Activated naive CD8-positive, alpha-beta T cell treated with anti-CD3 and anti-CD28 coated beads, Interleukin-2, amount 10 ng/mL, durations not matched to agents 7 days and 5 days (primary cell): ENCODE results near the gene AFF4. TPM values are rescaled to one million over a fixed set of nuclear protein-coding genes. Genes with fewer than 3 reads are reported as not detected.
A peak's percentile ranks its signal among the peaks of the same experiment; 100 is the strongest.

Source experiments
- ATAC-seq: fragments of 150-1000 bp; cut with Tn5 transposase; one replicate; pipeline ENCODE4 v1.10.0; 2021; ENCODE audit warnings: low read depth, moderate library complexity
- POLR2A ChIA-PET: fragments of 350-600 bp; sonication (Branson Sonifier 250); formaldehyde crosslinking; loops from one replicate; lab custom pipeline; 2021; ENCODE audit warnings: antibody characterized with exemption; lab: Charles Lee
- DNase-seq: peaks from one replicate; pipeline ENCODE4 v3.0.0; 2021
- H3K27ac Mint-ChIP-seq: one replicate; pipeline ENCODE4 v1.8.0; 2022; ENCODE audit warnings: mild to moderate bottlenecking, mixed read lengths
- H3K27me3 Mint-ChIP-seq: one replicate; pipeline ENCODE4 v1.8.0; 2022; ENCODE audit warnings: mild to moderate bottlenecking, moderate library complexity, mixed read lengths
- H3K36me3 Mint-ChIP-seq: one replicate; pipeline ENCODE4 v1.8.0; 2021; ENCODE audit warnings: mild to moderate bottlenecking, mixed read lengths
- H3K4me1 Mint-ChIP-seq: one replicate; pipeline ENCODE4 v1.8.0; 2021; ENCODE audit warnings: mixed read lengths
- H3K4me3 Mint-ChIP-seq: one replicate; pipeline ENCODE4 v1.8.0; 2022; ENCODE audit warnings: mild to moderate bottlenecking, moderate library complexity, mixed read lengths
- H3K9me3 Mint-ChIP-seq: one replicate; pipeline ENCODE4 v1.8.0; 2021; ENCODE audit warnings: mixed read lengths
- total RNA-seq, 2 experiments: library from RNA; stranded (reverse); gene quantifications; one replicate each; pipeline ENCODE4 v1.2.3, GENCODE V29; 2021

Gene AFF4
- total RNA-seq, 2 experiments from 2014 or later = 40.3 to 42.1 TPM

GRCh38 chr5:132834057-132834456 lies 129.4 kb downstream of the AFF4 start:
- no peak overlapping the region for H3K4me3 Mint-ChIP-seq
- H3K9me3 Mint-ChIP-seq = no peaks in the 10 kb centered on the region
- POLR2A ChIA-PET = no interaction called here
- no peaks in the 10 kb centered on the region for H3K36me3 Mint-ChIP-seq
- no peak for ATAC-seq
- no peak for DNase-seq
- peaks cover 17% of the 10 kb centered on the region for H3K27me3 Mint-ChIP-seq
- peaks cover 6% of the 10 kb centered on the region for H3K4me1 Mint-ChIP-seq
- no peak overlapping the region for H3K27ac Mint-ChIP-seq

GRCh38 chr5:132832612-132833011 lies 130.8 kb downstream of the AFF4 start:
- H3K27me3 Mint-ChIP-seq = peaks cover 30% of the 10 kb centered on the region
- no peaks in the 10 kb centered on the region for H3K9me3 Mint-ChIP-seq
- H3K4me3 Mint-ChIP-seq = peak overlapping the region; percentile 4
- ATAC-seq (no peak), DNase-seq (no peak)
- POLR2A ChIA-PET = no interaction called here
- no peaks in the 10 kb centered on the region for H3K36me3 Mint-ChIP-seq
- no peak overlapping the region for H3K27ac Mint-ChIP-seq
- H3K4me1 Mint-ChIP-seq = peaks cover 6% of the 10 kb centered on the region

- Mint-ChIP-seq H3K27ac (peak overlapping the region; percentile 60), H3K9me3 (no peaks in the 10 kb centered on the region), H3K36me3 (peaks cover 2% of the 10 kb centered on the region), H3K4me3 (peak overlapping the region; percentile 75), H3K4me1 (peaks cover 9% of the 10 kb centered on the region), H3K27me3 (peaks cover 40% of the 10 kb centered on the region)
- DNase-seq = no peak
- ATAC-seq = no peak
- POLR2A ChIA-PET = no interaction called here
Measured at GRCh38 chr5:132831095-132831860, 132.2 kb downstream of the AFF4 start.

GRCh38 chr5:132830436-132831094 lies 132.9 kb downstream of the AFF4 start, which contains the start of gene SHROOM1:
Gene SHROOM1, minus strand, starts transcription at chr5:132830647. Its CDS starts 4,507 bp downstream, at chr5:132826140.
- Mint-ChIP-seq H3K27me3 (peaks cover 40% of the 10 kb centered on the region), H3K4me3 (peak within 1 kb of the TSS; percentile 91), H3K27ac (peak within 1 kb of the TSS; percentile 69), H3K36me3 (peaks cover 2% of the 10 kb centered on the region), H3K4me1 (peaks cover 9% of the 10 kb centered on the region), H3K9me3 (no peaks in the 10 kb centered on the region)
- peak; percentile 27 for ATAC-seq
- DNase-seq = no peak
- POLR2A ChIA-PET = interaction anchor here (1.5 kb wide), 1 partner anchor 17 kb away, joined by 3 read pairs; the partner anchor contains the start of gene SOWAHA

- POLR2A ChIA-PET = interaction anchor here (0.5 to 1.5 kb wide), 2 partner anchors 16 to 132 kb away, joined by 3 read pairs; partner anchors contain the start of gene SOWAHA
- Mint-ChIP-seq H3K4me3 (peak overlapping the region; percentile 91), H3K27ac (peak overlapping the region; percentile 69), H3K27me3 (peaks cover 40% of the 10 kb centered on the region), H3K9me3 (no peaks in the 10 kb centered on the region), H3K36me3 (peaks cover 2% of the 10 kb centered on the region), H3K4me1 (peaks cover 9% of the 10 kb centered on the region)
- peak; percentile 83 for ATAC-seq
- peak; percentile 85 for DNase-seq
Measured at GRCh38 chr5:132829742-132830435, 133.5 kb downstream of the AFF4 start.

- no peaks in the 10 kb centered on the region for H3K9me3 Mint-ChIP-seq
- H3K4me1 Mint-ChIP-seq = peaks cover 14% of the 10 kb centered on the region
- peaks cover 40% of the 10 kb centered on the region for H3K27me3 Mint-ChIP-seq
- peak overlapping the region; percentile 16 for H3K27ac Mint-ChIP-seq
- POLR2A ChIA-PET = interaction anchor here (0.5 to 1.7 kb wide), 3 partner anchors 15 to 222 kb away, joined by 3 to 5 read pairs (median 3); partner anchors contain the start of genes HSPA4 and SOWAHA
- DNase-seq (no peak), ATAC-seq (no peak)
- peak overlapping the region; percentile 91 for H3K4me3 Mint-ChIP-seq
- H3K36me3 Mint-ChIP-seq = peaks cover 2% of the 10 kb centered on the region
Measured at GRCh38 chr5:132828846-132829494, 134.5 kb downstream of the AFF4 start.

GRCh38 chr5:132827943-132828673 lies 135.3 kb downstream of the AFF4 start:
- Mint-ChIP-seq H3K27me3 (peaks cover 45% of the 10 kb centered on the region), H3K4me1 (peaks cover 20% of the 10 kb centered on the region), H3K27ac (no peak overlapping the region), H3K36me3 (peaks cover 2% of the 10 kb centered on the region), H3K9me3 (no peaks in the 10 kb centered on the region), H3K4me3 (no peak overlapping the region)
- ATAC-seq (no peak), DNase-seq (no peak)
- POLR2A ChIA-PET = interaction anchor here (1.7 kb wide), 1 partner anchor 223 kb away, joined by 5 read pairs; the partner anchor contains the start of gene HSPA4

- Mint-ChIP-seq H3K36me3 (peaks cover 2% of the 10 kb centered on the region), H3K27me3 (peaks cover 45% of the 10 kb centered on the region), H3K4me1 (peaks cover 20% of the 10 kb centered on the region), H3K4me3 (peak overlapping the region; percentile 67), H3K27ac (no peak overlapping the region), H3K9me3 (no peaks in the 10 kb centered on the region)
- ATAC-seq (no peak), DNase-seq (no peak)
- POLR2A ChIA-PET = interaction anchor here (1.4 kb wide), 1 partner anchor 49 kb away, joined by 3 read pairs; the partner anchor contains the start of gene SEPTIN8
Measured at GRCh38 chr5:132826424-132827082, 136.9 kb downstream of the AFF4 start.

- DNase-seq (no peak), ATAC-seq (peak; percentile 41)
- Mint-ChIP-seq H3K27ac (no peak overlapping the region), H3K4me3 (peak overlapping the region; percentile 67), H3K9me3 (no peaks in the 10 kb centered on the region), H3K4me1 (peaks cover 17% of the 10 kb centered on the region), H3K36me3 (peaks cover 2% of the 10 kb centered on the region), H3K27me3 (peaks cover 38% of the 10 kb centered on the region)
- POLR2A ChIA-PET = interaction anchor here (1.2 to 1.4 kb wide), 2 partner anchors 49 to 72 kb away, joined by 3 read pairs; partner anchors contain the start of gene SEPTIN8
Measured at GRCh38 chr5:132825834-132826391, 137.5 kb downstream of the AFF4 start.
